Neural cell (in vitro differentiated cells): Measurements from ENCODE around the gene DMXL1. TPM values are rescaled to one million over a fixed set of nuclear protein-coding genes. Genes with fewer than 3 reads are reported as not detected.

Source experiments
- H2AFZ ChIP-seq: fragments of 200-600, 300-800 bp; sonication (generic), shearing (Covaris generic); 2 replicates; pipeline ENCODE4 v1.6.0; 2014; ENCODE audit warnings: low read depth, mild to moderate bottlenecking, antibody characterized with exemption, low read length, moderate library complexity
- H3F3A ChIP-seq: fragments of 200-600 bp; shearing (Covaris generic); 2 replicates; pipeline ENCODE4 v1.6.1; 2016; ENCODE audit warnings: mild to moderate bottlenecking, moderate library complexity, mixed read lengths, antibody characterized with exemption, low read length; ENCODE audit not compliant: insufficient read depth, poor library complexity, severe bottlenecking
- H3K27ac ChIP-seq: fragments of 200-600, 300-800 bp; sonication (generic), shearing (Covaris generic); 2 replicates; pipeline ENCODE4 v1.5.1; 2014; ENCODE audit warnings: mild to moderate bottlenecking, low read length, moderate library complexity
- H3K27me3 ChIP-seq: fragments of 300-800, 200-600 bp; sonication (generic), shearing (Covaris generic); 2 replicates; pipeline ENCODE4 v1.6.0; 2014; ENCODE audit warnings: mild to moderate bottlenecking, low read depth, low read length, moderate library complexity; ENCODE audit not compliant: insufficient read depth
- H3K36me3 ChIP-seq: fragments of 300-800, 200-600 bp; sonication (generic), shearing (Covaris generic); 2 replicates; pipeline ENCODE4 v1.5.1; 2014; ENCODE audit warnings: mild to moderate bottlenecking, antibody characterized with exemption, low read length, moderate library complexity; ENCODE audit not compliant: insufficient read depth
- H3K4me2 ChIP-seq: fragments of 300-800, 200-600 bp; sonication (generic), shearing (Covaris generic); 2 replicates; pipeline ENCODE4 v1.6.0; 2014; ENCODE audit warnings: mild to moderate bottlenecking, low read length
- H3K4me3 ChIP-seq: fragments of 300-800, 200-600 bp; sonication (generic), shearing (Covaris generic); 2 replicates; pipeline ENCODE4 v1.5.1; 2014; ENCODE audit warnings: mild to moderate bottlenecking, low read length, moderate library complexity
- H3K79me2 ChIP-seq: fragments of 200-600 bp; shearing (Covaris generic); replicated peaks from 2 replicates; pipeline ENCODE4 v1.6.0; 2014; ENCODE audit warnings: mild to moderate bottlenecking, low read length, moderate library complexity; ENCODE audit not compliant: insufficient read depth
- H3K9ac ChIP-seq: fragments of 300-800, 200-600 bp; sonication (generic), shearing (Covaris generic); 2 replicates; pipeline ENCODE4 v1.6.1; 2016; ENCODE audit warnings: mild to moderate bottlenecking, low read length, mixed read lengths
- H3K9me2 ChIP-seq: fragments of 200-600 bp; shearing (Covaris generic); 2 replicates; pipeline ENCODE4 v1.6.1; 2016; ENCODE audit warnings: mild to moderate bottlenecking, low read length, mixed read lengths; ENCODE audit not compliant: insufficient read depth
- H3K9me3 ChIP-seq: fragments of 200-600, 300-800 bp; sonication (generic), shearing (Covaris generic); 2 replicates; pipeline ENCODE4 v1.6.1; 2016; ENCODE audit warnings: mild to moderate bottlenecking, mixed run types, low read length, moderate library complexity, mixed read lengths
- H4K20me1 ChIP-seq: fragments of 200-600 bp; shearing (Covaris generic); 2 replicates; pipeline ENCODE4 v1.6.1; 2016; ENCODE audit warnings: mild to moderate bottlenecking, mixed run types; ENCODE audit not compliant: insufficient read depth
- EP300 ChIP-seq: fragments of 450-650 bp; conservative IDR thresholded peaks from 2 replicates; pipeline ENCODE4 v1.6.1; 2014; ENCODE audit warnings: antibody characterized with exemption, mild to moderate bottlenecking, moderate library complexity; ENCODE audit not compliant: poor library complexity, severe bottlenecking
- EZH2 ChIP-seq: fragments of 200-600, 300-800 bp; shearing (Covaris generic), sonication (generic); IDR thresholded peaks from 2 replicates; pipeline ENCODE4 v1.6.1; 2014; ENCODE audit warnings: antibody characterized with exemption, low read length, borderline replicate concordance, mild to moderate bottlenecking; ENCODE audit not compliant: insufficient read depth, poor library complexity, severe bottlenecking
- MXI1 ChIP-seq: fragments of 450-650 bp; conservative IDR thresholded peaks from 2 replicates; pipeline ENCODE4 v1.6.1; 2014; ENCODE audit warnings: antibody characterized with exemption, mild to moderate bottlenecking; ENCODE audit not compliant: poor library complexity, severe bottlenecking
- POLR2AphosphoS5 ChIP-seq: IDR thresholded peaks from 2 replicates; pipeline ENCODE4 v1.6.1; 2012
- RAD21 ChIP-seq: fragments of 450-650 bp; conservative IDR thresholded peaks from 2 replicates; pipeline ENCODE4 v1.6.1; 2014; ENCODE audit warnings: antibody characterized with exemption, mild to moderate bottlenecking, moderate library complexity
- SMC3 ChIP-seq: fragments of 450-650 bp; conservative IDR thresholded peaks from 2 replicates; pipeline ENCODE4 v1.6.1; 2014; ENCODE audit warnings: antibody characterized with exemption, mild to moderate bottlenecking, moderate library complexity; ENCODE audit not compliant: poor library complexity
- TAF1 ChIP-seq: IDR thresholded peaks from 2 replicates; pipeline ENCODE4 v1.6.1; 2012; ENCODE audit warnings: low read depth
- polyA plus RNA-seq: library from polyadenylated mRNA; depleted of rRNA; stranded (reverse); fragments of >200 nt; gene quantifications from 2 replicates; pipeline ENCODE4 v1.2.3, GENCODE V29; 2014
- TF ChIP-seq, protein P1 (sequence below): fragments of 450-650 bp; IDR thresholded peaks from 2 replicates; pipeline ENCODE4 v1.5.1; 2014; ENCODE audit warnings: antibody characterized with exemption, mild to moderate bottlenecking, moderate library complexity; ENCODE audit not compliant: poor library complexity, severe bottlenecking
- TF ChIP-seq, protein P2 (sequence below): IDR thresholded peaks from 2 replicates; pipeline ENCODE4 v1.6.1; 2012; ENCODE audit warnings: borderline replicate concordance

DMXL1 gene
- polyA plus RNA-seq, 1 donor from 2014 or later, result 46.9 TPM

DNA sequence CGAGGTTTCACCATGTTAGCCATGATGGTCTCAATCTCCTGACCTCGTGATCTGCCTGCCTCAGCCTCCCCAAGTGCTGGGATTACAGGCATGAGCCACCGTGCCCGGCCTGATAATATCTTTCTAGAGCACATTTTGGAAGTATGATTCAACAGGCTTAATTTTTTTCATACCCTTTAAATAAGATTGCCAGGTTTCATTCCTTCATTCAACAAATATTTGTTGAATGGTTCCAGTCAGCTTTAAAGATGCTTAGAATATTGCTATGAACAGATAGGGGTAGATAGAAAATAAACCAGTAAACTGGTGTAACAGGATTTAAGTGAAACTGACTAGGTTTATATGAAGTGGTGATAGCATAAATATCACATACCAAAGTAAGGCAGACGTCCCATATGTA, 41.3 kb downstream of the DMXL1 start:
- TF ChIP-seq RAD21, result no peak
- no peak for TF ChIP-seq MXI1
- TF ChIP-seq POLR2AphosphoS5, result no peak
- no peak for TF ChIP-seq TAF1
- TF ChIP-seq SMC3, result no peak
- TF ChIP-seq EP300, result no peak

DNA sequence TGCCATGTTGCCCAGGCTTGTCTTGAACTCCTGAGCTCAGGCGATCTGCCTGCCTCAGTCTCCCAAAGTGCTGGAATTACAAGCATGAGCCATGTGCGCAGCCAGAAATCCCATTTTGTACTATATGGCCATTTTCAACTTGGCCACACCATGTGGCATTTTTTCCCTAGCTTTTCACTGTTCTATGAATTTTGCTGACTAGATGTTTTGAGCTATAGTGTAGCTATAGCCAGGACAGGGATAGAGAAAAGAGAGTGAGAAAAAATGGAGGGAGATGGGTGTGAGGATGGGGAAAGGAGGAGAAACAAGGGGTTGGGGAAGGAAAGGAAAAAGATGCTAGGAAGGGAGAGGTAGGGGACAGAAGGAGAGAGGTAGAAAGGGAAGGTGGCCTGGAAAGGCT, 46.4 kb downstream of the DMXL1 start:
- no peak overlapping the region for H3K9ac ChIP-seq
- no peak for TF ChIP-seq EP300
- TF ChIP-seq, protein P1, sequence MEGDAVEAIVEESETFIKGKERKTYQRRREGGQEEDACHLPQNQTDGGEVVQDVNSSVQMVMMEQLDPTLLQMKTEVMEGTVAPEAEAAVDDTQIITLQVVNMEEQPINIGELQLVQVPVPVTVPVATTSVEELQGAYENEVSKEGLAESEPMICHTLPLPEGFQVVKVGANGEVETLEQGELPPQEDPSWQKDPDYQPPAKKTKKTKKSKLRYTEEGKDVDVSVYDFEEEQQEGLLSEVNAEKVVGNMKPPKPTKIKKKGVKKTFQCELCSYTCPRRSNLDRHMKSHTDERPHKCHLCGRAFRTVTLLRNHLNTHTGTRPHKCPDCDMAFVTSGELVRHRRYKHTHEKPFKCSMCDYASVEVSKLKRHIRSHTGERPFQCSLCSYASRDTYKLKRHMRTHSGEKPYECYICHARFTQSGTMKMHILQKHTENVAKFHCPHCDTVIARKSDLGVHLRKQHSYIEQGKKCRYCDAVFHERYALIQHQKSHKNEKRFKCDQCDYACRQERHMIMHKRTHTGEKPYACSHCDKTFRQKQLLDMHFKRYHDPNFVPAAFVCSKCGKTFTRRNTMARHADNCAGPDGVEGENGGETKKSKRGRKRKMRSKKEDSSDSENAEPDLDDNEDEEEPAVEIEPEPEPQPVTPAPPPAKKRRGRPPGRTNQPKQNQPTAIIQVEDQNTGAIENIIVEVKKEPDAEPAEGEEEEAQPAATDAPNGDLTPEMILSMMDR, result no peak
- TF ChIP-seq MXI1, result no peak
- no peak for TF ChIP-seq POLR2AphosphoS5
- TF ChIP-seq, protein P2, sequence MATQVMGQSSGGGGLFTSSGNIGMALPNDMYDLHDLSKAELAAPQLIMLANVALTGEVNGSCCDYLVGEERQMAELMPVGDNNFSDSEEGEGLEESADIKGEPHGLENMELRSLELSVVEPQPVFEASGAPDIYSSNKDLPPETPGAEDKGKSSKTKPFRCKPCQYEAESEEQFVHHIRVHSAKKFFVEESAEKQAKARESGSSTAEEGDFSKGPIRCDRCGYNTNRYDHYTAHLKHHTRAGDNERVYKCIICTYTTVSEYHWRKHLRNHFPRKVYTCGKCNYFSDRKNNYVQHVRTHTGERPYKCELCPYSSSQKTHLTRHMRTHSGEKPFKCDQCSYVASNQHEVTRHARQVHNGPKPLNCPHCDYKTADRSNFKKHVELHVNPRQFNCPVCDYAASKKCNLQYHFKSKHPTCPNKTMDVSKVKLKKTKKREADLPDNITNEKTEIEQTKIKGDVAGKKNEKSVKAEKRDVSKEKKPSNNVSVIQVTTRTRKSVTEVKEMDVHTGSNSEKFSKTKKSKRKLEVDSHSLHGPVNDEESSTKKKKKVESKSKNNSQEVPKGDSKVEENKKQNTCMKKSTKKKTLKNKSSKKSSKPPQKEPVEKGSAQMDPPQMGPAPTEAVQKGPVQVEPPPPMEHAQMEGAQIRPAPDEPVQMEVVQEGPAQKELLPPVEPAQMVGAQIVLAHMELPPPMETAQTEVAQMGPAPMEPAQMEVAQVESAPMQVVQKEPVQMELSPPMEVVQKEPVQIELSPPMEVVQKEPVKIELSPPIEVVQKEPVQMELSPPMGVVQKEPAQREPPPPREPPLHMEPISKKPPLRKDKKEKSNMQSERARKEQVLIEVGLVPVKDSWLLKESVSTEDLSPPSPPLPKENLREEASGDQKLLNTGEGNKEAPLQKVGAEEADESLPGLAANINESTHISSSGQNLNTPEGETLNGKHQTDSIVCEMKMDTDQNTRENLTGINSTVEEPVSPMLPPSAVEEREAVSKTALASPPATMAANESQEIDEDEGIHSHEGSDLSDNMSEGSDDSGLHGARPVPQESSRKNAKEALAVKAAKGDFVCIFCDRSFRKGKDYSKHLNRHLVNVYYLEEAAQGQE, result no peak
- TF ChIP-seq TAF1, result no peak
- TF ChIP-seq SMC3, result no peak
- TF ChIP-seq RAD21, result no peak
- TF ChIP-seq EZH2, result no peak
- H3K27ac ChIP-seq, result no peak overlapping the region
- H3K79me2 ChIP-seq, result no peaks in the 10 kb centered on the region
- H3K4me3 ChIP-seq, result no peak overlapping the region
- H3K27me3 ChIP-seq, result no peaks in the 10 kb centered on the region
- no peak overlapping the region for H3K4me2 ChIP-seq
- no peak overlapping the region for H2AFZ ChIP-seq
- no peaks in the 10 kb centered on the region for H3K9me2 ChIP-seq
- H3K9me3 ChIP-seq, result no peaks in the 10 kb centered on the region
- no peaks in the 10 kb centered on the region for H4K20me1 ChIP-seq
- H3F3A ChIP-seq, result no peaks in the 10 kb centered on the region
- no peaks in the 10 kb centered on the region for H3K36me3 ChIP-seq

More for the DNA sequence above, 41.3 kb downstream of the DMXL1 start:
- Histone ChIP-seq H3K79me2 (no peaks in the 10 kb centered on the region), H3K9ac (no peak overlapping the region), H2AFZ (no peak overlapping the region), H3K36me3 (no peaks in the 10 kb centered on the region), H3F3A (no peaks in the 10 kb centered on the region), H3K4me2 (no peak overlapping the region), H3K9me2 (no peaks in the 10 kb centered on the region), H3K9me3 (no peaks in the 10 kb centered on the region), H3K27ac (no peak overlapping the region), H3K27me3 (no peaks in the 10 kb centered on the region), H3K4me3 (no peak overlapping the region), H4K20me1 (no peaks in the 10 kb centered on the region)
